ENCODE data around the gene IGSF9. TPM values are rescaled to one million over a fixed set of nuclear protein-coding genes. Genes with fewer than 3 reads are reported as not detected.

Gene IGSF9
- total and polyA plus RNA-seq, 10 of the 15 experiments (the other 5 are each of a cell fraction or from before 2014, with no cell fraction given): 0.04 to 0.07 TPM; not detected in 8

DNA sequence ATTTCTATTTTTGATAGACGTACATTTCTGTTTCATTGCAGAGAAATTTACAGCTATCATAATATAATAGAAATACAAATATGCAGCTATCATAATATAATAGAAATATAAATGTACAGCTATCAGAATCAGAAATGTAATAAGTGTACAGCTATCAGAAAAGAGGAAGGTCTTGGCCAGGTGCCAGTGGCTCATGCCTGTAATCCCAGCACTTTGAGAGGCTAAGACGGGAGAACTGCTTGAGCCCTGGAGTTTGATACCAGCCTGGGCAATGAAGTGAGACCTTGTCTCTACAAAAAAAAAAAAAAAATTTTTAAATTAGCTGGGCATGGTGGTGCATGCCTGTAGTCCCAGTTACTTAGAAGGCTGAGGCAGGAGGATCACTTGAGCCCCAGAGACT lies 48.5 kb upstream of the IGSF9 start:
- Histone ChIP-seq H3K79me2 (ENCODE audit: control insufficient read depth, insufficient read depth, low read length) (no peaks in the 10 kb centered on the region), H3K27ac (ENCODE audit: control insufficient read depth, insufficient read depth) (no peak overlapping the region), H4K20me1 (ENCODE audit: control insufficient read depth, insufficient read depth) (no peaks in the 10 kb centered on the region), H3K4me2 (ENCODE audit: control insufficient read depth, insufficient read depth) (no peak overlapping the region), H3K36me3 (ENCODE audit: control insufficient read depth in 2 of 2, insufficient read depth in 2 of 2, low read length in 1 of 2) (no peaks in the 10 kb centered on the region), H2AFZ (ENCODE audit: control insufficient read depth, low read depth, low read length) (no peak overlapping the region), H3K9ac (ENCODE audit: control insufficient read depth, insufficient read depth, low read length) (no peak overlapping the region), H3K27me3 (replicated peaks in 1 of 2; ENCODE audit: control insufficient read depth in 2 of 2, insufficient read depth in 2 of 2, low read length in 1 of 2) (no peaks in the 10 kb centered on the region; a peak in 2 of 4 replicates), H3K4me3 (no peak overlapping the region), H3K4me1 (ENCODE audit: control insufficient read depth, insufficient read depth, low read length) (no peaks in the 10 kb centered on the region), H3K9me3 (replicated peaks; ENCODE audit: control insufficient read depth, insufficient read depth, low read length) (no peaks in the 10 kb centered on the region)
- DNase-seq (ENCODE audit: low read depth, low spot score): no peak
- ChIA-PET SMC1A (ENCODE audit: uncharacterized antibody, unreplicated experiment) (interaction anchor here (1.1 to 1.6 kb wide), 3 partner anchors 12 to 42 kb away, joined by 3 to 5 read pairs (median 3); no protein-coding TSS in a partner anchor), POLR2A (interaction anchor here (0.5 kb wide), 1 partner anchor 11 kb away, joined by 3 read pairs; no protein-coding TSS in a partner anchor), RAD21 (ENCODE audit: unreplicated experiment) (interaction anchor here (0.9 to 1.5 kb wide), 2 partner anchors 14 to 83 kb away, joined by 3 to 5 read pairs; no protein-coding TSS in a partner anchor), CTCF (interaction anchor here (2.5 kb wide), 1 partner anchor 13 kb away, joined by 25 read pairs; no protein-coding TSS in a partner anchor)
- 37% methylated on average over 2 of the region's 2 CpGs for WGBS (ENCODE audit: insufficient coverage, insufficient replicate concordance, low lambda C conversion rate, missing lambda C conversion rate)
- TF ChIP-seq, protein P1, sequence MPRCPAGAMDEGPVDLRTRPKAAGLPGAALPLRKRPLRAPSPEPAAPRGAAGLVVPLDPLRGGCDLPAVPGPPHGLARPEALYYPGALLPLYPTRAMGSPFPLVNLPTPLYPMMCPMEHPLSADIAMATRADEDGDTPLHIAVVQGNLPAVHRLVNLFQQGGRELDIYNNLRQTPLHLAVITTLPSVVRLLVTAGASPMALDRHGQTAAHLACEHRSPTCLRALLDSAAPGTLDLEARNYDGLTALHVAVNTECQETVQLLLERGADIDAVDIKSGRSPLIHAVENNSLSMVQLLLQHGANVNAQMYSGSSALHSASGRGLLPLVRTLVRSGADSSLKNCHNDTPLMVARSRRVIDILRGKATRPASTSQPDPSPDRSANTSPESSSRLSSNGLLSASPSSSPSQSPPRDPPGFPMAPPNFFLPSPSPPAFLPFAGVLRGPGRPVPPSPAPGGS (IDR thresholded peaks at IDR 0.05; ENCODE audit: borderline replicate concordance, insufficient read depth, low read depth, low read length, poor library complexity, severe bottlenecking): no peak
- TF ChIP-seq SIX5 (IDR thresholded peaks at IDR 0.05; ENCODE audit: low read depth, low read length, severe bottlenecking): no peak
- no peak for TF ChIP-seq STAT1 (conservative IDR thresholded peaks at IDR 0.05)
- no peak for TF ChIP-seq RAD51 (IDR thresholded peaks at IDR 0.05)
- no peak for TF ChIP-seq CBX5 (IDR thresholded peaks at IDR 0.05; ENCODE audit: low read depth)
- TF ChIP-seq, protein P2, sequence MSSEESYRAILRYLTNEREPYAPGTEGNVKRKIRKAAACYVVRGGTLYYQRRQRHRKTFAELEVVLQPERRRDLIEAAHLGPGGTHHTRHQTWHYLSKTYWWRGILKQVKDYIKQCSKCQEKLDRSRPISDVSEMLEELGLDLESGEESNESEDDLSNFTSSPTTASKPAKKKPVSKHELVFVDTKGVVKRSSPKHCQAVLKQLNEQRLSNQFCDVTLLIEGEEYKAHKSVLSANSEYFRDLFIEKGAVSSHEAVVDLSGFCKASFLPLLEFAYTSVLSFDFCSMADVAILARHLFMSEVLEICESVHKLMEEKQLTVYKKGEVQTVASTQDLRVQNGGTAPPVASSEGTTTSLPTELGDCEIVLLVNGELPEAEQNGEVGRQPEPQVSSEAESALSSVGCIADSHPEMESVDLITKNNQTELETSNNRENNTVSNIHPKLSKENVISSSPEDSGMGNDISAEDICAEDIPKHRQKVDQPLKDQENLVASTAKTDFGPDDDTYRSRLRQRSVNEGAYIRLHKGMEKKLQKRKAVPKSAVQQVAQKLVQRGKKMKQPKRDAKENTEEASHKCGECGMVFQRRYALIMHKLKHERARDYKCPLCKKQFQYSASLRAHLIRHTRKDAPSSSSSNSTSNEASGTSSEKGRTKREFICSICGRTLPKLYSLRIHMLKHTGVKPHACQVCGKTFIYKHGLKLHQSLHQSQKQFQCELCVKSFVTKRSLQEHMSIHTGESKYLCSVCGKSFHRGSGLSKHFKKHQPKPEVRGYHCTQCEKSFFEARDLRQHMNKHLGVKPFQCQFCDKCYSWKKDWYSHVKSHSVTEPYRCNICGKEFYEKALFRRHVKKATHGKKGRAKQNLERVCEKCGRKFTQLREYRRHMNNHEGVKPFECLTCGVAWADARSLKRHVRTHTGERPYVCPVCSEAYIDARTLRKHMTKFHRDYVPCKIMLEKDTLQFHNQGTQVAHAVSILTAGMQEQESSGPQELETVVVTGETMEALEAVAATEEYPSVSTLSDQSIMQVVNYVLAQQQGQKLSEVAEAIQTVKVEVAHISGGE (CRISPR knock-in tag; IDR thresholded peaks at IDR 0.05): no peak
- TF ChIP-seq MYB (IDR thresholded peaks at IDR 0.05; ENCODE audit: borderline replicate concordance, low read depth, low read length): no peak
- TF ChIP-seq, protein P3, sequence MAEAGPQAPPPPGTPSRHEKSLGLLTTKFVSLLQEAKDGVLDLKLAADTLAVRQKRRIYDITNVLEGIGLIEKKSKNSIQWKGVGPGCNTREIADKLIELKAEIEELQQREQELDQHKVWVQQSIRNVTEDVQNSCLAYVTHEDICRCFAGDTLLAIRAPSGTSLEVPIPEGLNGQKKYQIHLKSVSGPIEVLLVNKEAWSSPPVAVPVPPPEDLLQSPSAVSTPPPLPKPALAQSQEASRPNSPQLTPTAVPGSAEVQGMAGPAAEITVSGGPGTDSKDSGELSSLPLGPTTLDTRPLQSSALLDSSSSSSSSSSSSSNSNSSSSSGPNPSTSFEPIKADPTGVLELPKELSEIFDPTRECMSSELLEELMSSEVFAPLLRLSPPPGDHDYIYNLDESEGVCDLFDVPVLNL (IDR thresholded peaks at IDR 0.05; ENCODE audit: low read depth, low read length): no peak
- no peak for TF ChIP-seq ZNF274 (IDR thresholded peaks at IDR 0.05; ENCODE audit: insufficient read depth, insufficient read length)
- TF ChIP-seq, protein P4, sequence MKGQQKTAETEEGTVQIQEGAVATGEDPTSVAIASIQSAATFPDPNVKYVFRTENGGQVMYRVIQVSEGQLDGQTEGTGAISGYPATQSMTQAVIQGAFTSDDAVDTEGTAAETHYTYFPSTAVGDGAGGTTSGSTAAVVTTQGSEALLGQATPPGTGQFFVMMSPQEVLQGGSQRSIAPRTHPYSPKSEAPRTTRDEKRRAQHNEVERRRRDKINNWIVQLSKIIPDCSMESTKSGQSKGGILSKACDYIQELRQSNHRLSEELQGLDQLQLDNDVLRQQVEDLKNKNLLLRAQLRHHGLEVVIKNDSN (IDR thresholded peaks at IDR 0.05; ENCODE audit: borderline replicate concordance, extremely low read length, insufficient read depth, low read depth, low read length): no peak
- TF ChIP-seq ZZZ3 (IDR thresholded peaks at IDR 0.05; ENCODE audit: control insufficient read depth, insufficient read length, low read depth): no peak
- ATAC-seq: no peak
- intact Hi-C loops (cut with micrococcal nuclease; ENCODE audit: unreplicated experiment) (no loop called here), in situ Hi-C loops (cut with MboI) (no loop called here)
- BruUV-seq (replicated peaks): no TSS peak
- no peak for FAIRE-seq
